Measurements from ENCODE around the gene ADAMTS12.

DNA sequence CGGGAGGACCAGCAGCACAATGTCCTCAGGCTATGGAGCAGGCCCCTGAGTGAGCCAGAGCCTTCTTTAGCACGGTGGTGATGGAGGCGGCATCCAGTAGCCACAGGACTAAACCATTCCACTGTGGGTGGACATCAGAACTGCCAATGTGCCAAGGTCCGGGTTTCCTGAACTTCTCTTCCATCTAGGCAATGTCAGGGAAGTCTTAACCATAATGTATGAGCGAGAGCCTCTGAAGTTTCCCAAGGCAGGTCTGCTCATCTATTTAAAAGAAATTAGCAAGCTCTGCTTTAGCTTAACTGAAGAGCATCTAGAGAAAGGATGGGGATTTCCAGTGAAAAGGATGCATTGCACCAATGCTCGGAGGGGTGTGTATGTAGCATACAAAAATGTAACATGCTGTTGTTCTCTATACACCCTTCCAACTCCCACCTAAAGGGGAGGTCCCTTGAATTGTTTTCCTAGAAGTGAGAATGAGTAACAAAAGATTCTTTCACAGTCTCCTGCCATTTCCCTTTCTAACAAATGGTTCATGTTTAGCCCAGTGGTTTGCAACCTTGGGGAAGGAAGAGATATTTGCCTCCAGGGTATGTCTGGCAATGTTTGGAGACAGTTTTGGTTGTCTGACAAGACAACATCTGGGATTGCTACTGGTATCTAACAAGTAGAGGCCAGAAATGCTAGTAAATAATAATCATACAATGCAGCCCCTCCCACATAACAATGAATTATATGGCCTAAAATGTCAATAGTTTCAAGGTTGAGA, 38.3 kb upstream of the ADAMTS12 start:
- TF ChIP-seq POLR2A (IDR thresholded peaks at IDR 0.05) (no peak), CTCF (IDR thresholded peaks at IDR 0.05) (no peak)

All from lower leg skin (tissue), 3 donors.